Stimulated activated CD4-positive, alpha-beta T cell treated with anti-CD3 and anti-CD28 coated beads, TNF-alpha, amount 100 ng/mL, for 24 hours (primary cell): ENCODE measurements around the gene PRIMA1.

ENCODE experiments used
- DNase-seq, 3 experiments: peaks; one replicate each; pipeline ENCODE4 v3.0.0-alpha.2; 2020; ENCODE audit warnings: low read depth in 3 of 3

PRIMA1 gene

GRCh38 chr14:93712838-93713724 lies 75.2 kb downstream of the PRIMA1 start:
- DNase-seq = no peak

DNA sequence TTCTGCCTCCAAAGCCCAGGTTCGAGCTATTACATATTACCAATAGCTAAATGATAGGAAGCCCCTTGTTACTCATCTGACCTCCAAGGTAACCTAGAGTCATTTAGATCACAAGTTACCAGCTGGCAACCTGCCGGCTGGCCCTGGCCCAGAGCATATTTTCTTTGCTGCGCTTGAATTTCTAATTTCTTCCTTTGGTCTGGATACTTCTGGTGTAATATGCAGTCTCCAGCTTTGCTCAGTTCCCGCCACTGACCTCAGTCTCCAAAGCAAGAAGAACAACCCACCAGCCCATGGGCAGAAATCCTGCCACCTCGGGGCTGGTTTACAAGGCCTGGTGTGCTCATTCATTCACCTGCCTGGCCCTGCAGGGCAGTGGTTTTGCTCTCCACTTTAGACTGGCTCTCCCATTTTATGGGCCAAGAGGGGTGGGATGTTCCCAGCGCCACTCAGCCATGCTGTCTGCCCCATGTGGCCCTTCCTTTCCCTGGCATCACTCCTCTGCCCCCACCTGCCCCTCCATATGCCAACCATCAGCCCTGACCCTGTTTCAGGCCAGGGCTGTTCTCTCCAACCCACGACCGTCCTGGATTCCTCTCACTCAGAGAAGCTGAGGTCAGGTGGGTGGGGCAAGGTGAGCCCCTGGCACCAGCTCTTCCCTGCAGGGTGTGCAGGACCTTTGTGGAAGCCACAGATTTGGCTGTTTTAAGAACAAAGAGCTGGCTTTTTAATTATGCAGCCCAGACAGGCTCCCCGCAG lies 76.0 kb downstream of the PRIMA1 start:
- no peak for DNase-seq

DNA sequence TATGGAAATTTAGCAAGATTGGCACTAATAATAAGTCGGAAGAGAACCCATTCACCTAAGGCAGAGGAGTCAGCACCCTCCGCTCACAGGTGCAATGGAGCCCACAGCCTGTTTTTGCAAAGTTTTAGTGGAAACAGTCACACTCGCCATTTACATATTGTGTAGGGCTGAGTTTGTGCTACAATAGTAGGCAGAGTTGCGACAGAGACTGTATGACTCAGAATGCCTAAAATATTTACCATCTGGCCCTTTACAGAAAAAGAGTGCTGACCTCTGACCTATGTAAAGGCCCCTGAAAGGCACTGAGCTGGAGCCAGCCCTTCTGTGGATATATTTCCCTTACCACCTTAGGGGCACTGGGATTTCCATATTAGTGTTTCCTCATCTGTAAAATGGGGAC lies 79.0 kb downstream of the PRIMA1 start:
- no peak for DNase-seq

- DNase-seq = no peak
These were observed 79.5 kb downstream of the PRIMA1 start for GRCh38 chr14:93708800-93709199.

- no peak for DNase-seq
These were observed 80.0 kb downstream of the PRIMA1 start for GRCh38 chr14:93708311-93708734.

GRCh38 chr14:93707475-93707874 lies 80.8 kb downstream of the PRIMA1 start:
- DNase-seq = no peak

GRCh38 chr14:93706360-93706955 lies 81.8 kb downstream of the PRIMA1 start:
- no peak for DNase-seq

DNA sequence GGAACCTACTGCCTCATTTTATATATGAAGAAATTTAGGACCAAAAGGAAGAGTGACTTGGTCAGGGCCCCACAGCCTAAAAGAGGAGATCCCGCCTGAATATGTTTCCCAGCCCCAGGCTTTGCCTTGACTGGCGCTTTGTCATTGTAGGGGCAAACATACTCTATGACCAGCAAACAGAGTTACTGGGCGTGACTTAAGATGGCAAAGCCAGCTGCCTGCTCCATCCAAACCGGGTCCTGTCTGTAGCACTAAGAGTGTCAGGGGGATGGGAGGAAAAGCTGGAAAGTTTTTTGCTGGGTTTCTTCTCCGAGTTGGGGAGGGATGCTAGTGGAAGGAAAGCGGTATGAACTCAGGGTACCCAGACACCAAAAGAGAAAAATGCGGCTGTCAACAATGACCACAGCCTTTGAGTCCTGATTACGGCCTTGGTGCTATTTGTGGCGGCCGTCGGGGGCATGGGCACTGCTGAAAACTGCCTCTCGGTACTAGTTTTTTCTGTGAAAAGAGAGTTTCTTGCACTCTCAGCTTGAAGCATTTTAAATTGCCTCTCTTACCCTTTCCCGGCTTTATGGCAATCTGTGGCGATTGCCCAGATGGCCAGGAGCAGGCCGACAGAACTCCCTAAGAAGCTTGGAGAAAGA lies 82.7 kb downstream of the PRIMA1 start:
- no peak for DNase-seq

DNA sequence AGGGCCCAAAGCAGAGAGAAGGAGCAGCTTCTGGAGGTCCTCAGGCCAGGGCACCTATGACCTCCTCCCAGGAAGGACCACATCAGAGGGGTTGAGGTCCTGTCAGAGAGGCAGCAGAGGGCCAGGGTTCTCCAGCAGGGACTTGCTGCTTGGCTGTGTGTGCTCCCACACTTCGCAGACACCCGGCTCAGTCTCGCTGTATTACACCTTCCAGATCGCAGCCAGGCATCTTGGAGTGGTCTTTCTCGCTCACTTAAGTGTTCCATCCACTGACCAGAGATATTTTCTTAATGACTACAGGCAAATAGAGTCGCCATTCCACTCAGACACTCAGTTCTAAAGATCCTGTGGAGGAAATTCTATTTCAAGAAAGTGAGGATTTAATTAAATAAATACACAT lies 84.3 kb downstream of the PRIMA1 start:
- no peak for DNase-seq

GRCh38 chr14:93702946-93703345 lies 85.3 kb downstream of the PRIMA1 start:
- no peak for DNase-seq

GRCh38 chr14:93701562-93701961 lies 86.7 kb downstream of the PRIMA1 start:
- no peak for DNase-seq

DNA sequence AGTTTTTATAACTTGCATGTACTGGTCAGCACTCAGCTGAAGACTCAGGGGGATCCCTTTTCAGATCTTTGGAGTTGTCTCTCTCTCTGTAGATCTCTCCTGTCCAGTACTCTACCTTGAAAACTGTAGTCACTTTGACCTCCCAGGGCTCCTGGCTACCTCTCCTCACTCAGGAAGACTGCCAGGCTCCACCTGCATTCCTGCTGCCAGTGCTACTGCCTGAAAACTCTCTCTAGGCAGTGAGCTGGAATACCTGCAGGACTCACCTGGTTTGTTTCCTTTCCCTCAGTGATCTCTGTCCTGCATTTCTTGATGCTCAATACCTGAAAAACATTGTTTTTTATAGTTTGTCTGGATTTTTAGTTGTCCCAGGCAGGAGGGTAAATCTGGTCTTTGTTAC lies 87.4 kb downstream of the PRIMA1 start:
- no peak for DNase-seq

DNA sequence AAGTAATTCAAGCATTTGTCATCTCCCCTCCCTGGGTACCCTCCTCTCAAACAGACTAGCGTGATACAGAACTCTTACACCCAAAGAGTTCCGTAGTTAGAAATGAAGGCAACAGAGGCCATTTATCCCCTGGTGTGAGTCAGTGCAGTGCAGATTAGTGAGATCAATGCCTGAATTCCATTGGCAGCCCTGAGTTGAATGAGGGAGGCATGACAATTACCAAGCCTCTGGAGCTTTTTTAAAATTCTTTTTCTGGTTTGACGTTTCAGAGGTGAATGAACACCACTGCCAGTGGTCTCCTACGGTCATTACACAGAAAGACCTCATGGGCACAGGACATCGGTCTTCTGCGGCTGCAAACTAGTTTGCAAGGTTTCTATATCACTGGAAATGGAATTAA lies 94.4 kb downstream of the PRIMA1 start:
- no peak for DNase-seq

- no peak for DNase-seq
These were observed 97.1 kb downstream of the PRIMA1 start for GRCh38 chr14:93691042-93691780.

- DNase-seq = no peak
These were observed 98.1 kb downstream of the PRIMA1 start for GRCh38 chr14:93690146-93690545.

GRCh38 chr14:93688820-93689219 lies 99.5 kb downstream of the PRIMA1 start:
- no peak for DNase-seq

GRCh38 chr14:93688239-93688666 lies 100.0 kb downstream of the PRIMA1 start:
- DNase-seq = no peak

- no peak for DNase-seq
These were observed 102.0 kb downstream of the PRIMA1 start for GRCh38 chr14:93686268-93686667.

- no peak for DNase-seq
These were observed 103.0 kb downstream of the PRIMA1 start for GRCh38 chr14:93685121-93685895.

DNA sequence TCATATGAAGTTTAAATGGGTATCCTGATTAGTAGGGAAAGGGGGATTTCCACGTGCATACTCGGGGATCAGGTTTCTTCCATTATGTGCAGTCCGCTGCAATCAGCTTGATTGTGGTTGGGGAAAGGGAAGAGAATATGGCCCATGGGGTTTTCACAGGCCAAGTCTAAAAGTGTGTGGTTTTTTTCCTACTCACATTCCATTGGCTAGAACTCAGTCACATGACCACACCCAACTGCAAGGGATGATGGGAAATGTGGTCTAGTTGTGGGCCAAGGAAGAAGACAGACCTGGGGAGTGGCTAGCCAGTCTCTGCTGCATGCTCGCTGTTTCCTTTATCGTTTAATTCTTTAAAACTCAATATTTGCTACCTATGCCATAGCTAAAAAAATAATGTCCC lies 105.1 kb downstream of the PRIMA1 start:
- DNase-seq = no peak

GRCh38 chr14:93682459-93682858 lies 105.8 kb downstream of the PRIMA1 start:
- no peak for DNase-seq
